Mesenchymal stem cell (in vitro differentiated cells and primary cell): ENCODE data around the gene LSMEM2.

ENCODE experiments used
- DNase-seq: peaks from one replicate; pipeline ENCODE4 v3.0.0-alpha.2; 2013
- H2AFZ ChIP-seq: one replicate; pipeline ENCODE4 v1.6.1; 2013; ENCODE audit warnings: low read depth, mild to moderate bottlenecking, control low read depth, inconsistent platforms, low read length, moderate library complexity
- H2AK5ac ChIP-seq: 2 replicates; pipeline ENCODE4 v1.6.1; 2013; ENCODE audit warnings: low read length, moderate library complexity, mild to moderate bottlenecking, inconsistent platforms; ENCODE audit not compliant: severe bottlenecking
- H2BK120ac ChIP-seq: one replicate; pipeline ENCODE4 v1.6.1; 2013; ENCODE audit warnings: low read depth, mild to moderate bottlenecking, inconsistent platforms, low read length, moderate library complexity
- H2BK12ac ChIP-seq, 2 experiments: one replicate each; pipeline ENCODE4 v1.6.1; 2013; ENCODE audit warnings: inconsistent platforms in 2 of 2, low read length in 2 of 2, mild to moderate bottlenecking in 2 of 2, moderate library complexity in 2 of 2, control low read depth in 1 of 2
- H2BK15ac ChIP-seq: one replicate; pipeline ENCODE4 v1.6.1; 2013; ENCODE audit warnings: mild to moderate bottlenecking, low read depth, inconsistent platforms; ENCODE audit not compliant: poor library complexity, severe bottlenecking
- H2BK5ac ChIP-seq: 2 replicates; pipeline ENCODE4 v1.6.1; 2013; ENCODE audit warnings: low read depth, mild to moderate bottlenecking, low read length, control low read depth, inconsistent platforms; ENCODE audit not compliant: poor library complexity, severe bottlenecking
- H3K14ac ChIP-seq, 2 experiments: one replicate each; pipeline ENCODE4 v1.6.1; 2013; ENCODE audit warnings: inconsistent platforms in 2 of 2, low read length in 2 of 2, control low read depth in 1 of 2, mild to moderate bottlenecking in 1 of 2, moderate library complexity in 1 of 2
- H3K18ac ChIP-seq, 2 experiments: one replicate each; pipeline ENCODE4 v1.6.1; 2013; ENCODE audit warnings: inconsistent platforms in 2 of 2, low read length in 2 of 2, control low read depth in 1 of 2, low read depth in 1 of 2, mild to moderate bottlenecking in 1 of 2
- H3K23ac ChIP-seq, 2 experiments: one replicate each; pipeline ENCODE4 v1.6.1; 2013; ENCODE audit warnings: inconsistent platforms in 2 of 2, low read length in 2 of 2, mild to moderate bottlenecking in 2 of 2, moderate library complexity in 2 of 2, control low read depth in 1 of 2
- H3K27ac ChIP-seq: 2 replicates; pipeline ENCODE4 v1.5.1; 2013; ENCODE audit warnings: mild to moderate bottlenecking, moderate library complexity, low read length, control low read depth, inconsistent platforms; ENCODE audit not compliant: poor library complexity, severe bottlenecking
- H3K27me3 ChIP-seq, 2 experiments: 2 replicates each; pipeline versions ENCODE4 v1.6.1 to v1.7.0; 2013; ENCODE audit warnings: low read length in 2 of 2, mild to moderate bottlenecking in 2 of 2, moderate library complexity in 2 of 2, control low read depth in 1 of 2, inconsistent platforms in 1 of 2; ENCODE audit not compliant: control insufficient read depth in 1 of 2, insufficient read depth in 1 of 2
- H3K36me3 ChIP-seq, 2 experiments: 2 replicates each; pipeline versions ENCODE4 v1.6.1 to v1.7.0; 2013; ENCODE audit warnings: low read length in 2 of 2, control low read depth in 1 of 2, inconsistent platforms in 1 of 2, low read depth in 1 of 2, mild to moderate bottlenecking in 1 of 2; ENCODE audit not compliant: insufficient read depth in 2 of 2, control insufficient read depth in 1 of 2
- H3K4ac ChIP-seq, 2 experiments: one replicate each; pipeline ENCODE4 v1.6.1; 2013; ENCODE audit warnings: inconsistent platforms in 2 of 2, low read length in 2 of 2, mild to moderate bottlenecking in 2 of 2, moderate library complexity in 2 of 2, control low read depth in 1 of 2, low read depth in 1 of 2
- H3K4me1 ChIP-seq: 2 replicates; pipeline ENCODE4 v1.6.1; 2013; ENCODE audit warnings: low read depth, low read length, control low read depth; ENCODE audit not compliant: control insufficient read depth, insufficient read depth
- H3K4me2 ChIP-seq: 2 replicates; pipeline ENCODE4 v1.6.1; 2013; ENCODE audit warnings: low read length, mild to moderate bottlenecking, inconsistent platforms; ENCODE audit not compliant: poor library complexity, severe bottlenecking
- H3K4me3 ChIP-seq, 2 experiments: 2 replicates each; pipeline versions ENCODE4 v1.5.1 to v1.7.0; 2013; ENCODE audit warnings: low read length in 2 of 2, mild to moderate bottlenecking in 2 of 2, control low read depth in 1 of 2, low read depth in 1 of 2; ENCODE audit not compliant: insufficient read depth in 1 of 2
- H3K79me1 ChIP-seq: replicated peaks from 2 replicates; pipeline ENCODE4 v1.6.1; 2013; ENCODE audit warnings: mild to moderate bottlenecking, control low read depth, low read length, inconsistent platforms; ENCODE audit not compliant: poor library complexity, severe bottlenecking
- H3K9ac ChIP-seq: 2 replicates; pipeline ENCODE4 v1.7.0; 2013; ENCODE audit warnings: mild to moderate bottlenecking, low read length, moderate library complexity
- H3K9me3 ChIP-seq: 2 replicates; pipeline ENCODE4 v1.7.0; 2013; ENCODE audit warnings: mild to moderate bottlenecking, low read length; ENCODE audit not compliant: control insufficient read depth
- H4K8ac ChIP-seq: one replicate; pipeline ENCODE4 v1.6.1; 2013; ENCODE audit warnings: inconsistent platforms, mild to moderate bottlenecking, low read length, moderate library complexity
- H4K91ac ChIP-seq: one replicate; pipeline ENCODE4 v1.6.1; 2013; ENCODE audit warnings: mild to moderate bottlenecking, low read length, inconsistent platforms
- WGBS: methylation state at CpG from one replicate; pipeline ENCODE4 v1.1.7; 2013; ENCODE audit warnings: mixed read lengths; 5-methylcytosine and 5-hydroxymethylcytosine counted together

Gene LSMEM2

GRCh38 chr3:50236484-50237132 lies 42.3 kb upstream of the LSMEM2 start:
- Histone ChIP-seq H3K18ac (peak overlapping the region; percentile 78 to 97), H3K27ac (peak overlapping the region; percentile 92), H2BK12ac (peak overlapping the region in 1 of 2 experiments; percentile 68), H3K4me1 (peaks cover 34% of the 10 kb centered on the region), H3K79me1 (peaks cover 6% of the 10 kb centered on the region), H3K4me2 (peak overlapping the region; percentile 95), H4K91ac (peak overlapping the region; percentile 46), H4K8ac (no peak overlapping the region), H3K36me3 (peaks cover 14 to 25% of the 10 kb centered on the region in 2 experiments), H3K27me3 (no peaks in the 10 kb centered on the region), H2AFZ (no peak overlapping the region), H3K23ac (peak overlapping the region in 1 of 2 experiments; percentile 68), H3K9ac (peak overlapping the region; percentile 96), H2BK120ac (peak overlapping the region; percentile 40), H3K4me3 (peak overlapping the region; percentile 88 to 100), H2BK5ac (peak overlapping the region; percentile 81), H2BK15ac (no peak overlapping the region), H3K4ac (peak overlapping the region; percentile 54 to 95), H2AK5ac (peak overlapping the region; percentile 35), H3K14ac (peak overlapping the region; percentile 49 to 98), H3K9me3 (no peaks in the 10 kb centered on the region)
- DNase-seq: no peak
- under 1% methylated on average over 13 of the region's 13 CpGs for WGBS

- peak overlapping the region; percentile 92 to 97 for H3K18ac ChIP-seq
- WGBS: 4% methylated on average over 7 of the region's 7 CpGs
- H3K14ac ChIP-seq: peak overlapping the region in 1 of 2 experiments; percentile 98
- peak overlapping the region; percentile 42 for H2AK5ac ChIP-seq
- H2BK15ac ChIP-seq: no peak overlapping the region
- peak overlapping the region; percentile 92 for H3K27ac ChIP-seq
- peak overlapping the region; percentile 74 for H2BK5ac ChIP-seq
- peak overlapping the region in 1 of 2 experiments; percentile 96 for H3K23ac ChIP-seq
- peak overlapping the region; percentile 88 to 100 for H3K4me3 ChIP-seq
- peak; percentile 59 for DNase-seq
- no peak overlapping the region for H2AFZ ChIP-seq
- no peaks in the 10 kb centered on the region for H3K9me3 ChIP-seq
- peaks cover 6% of the 10 kb centered on the region for H3K79me1 ChIP-seq
- peak overlapping the region; percentile 48 for H4K91ac ChIP-seq
- peaks cover 18 to 31% of the 10 kb centered on the region in 2 experiments for H3K36me3 ChIP-seq
- peak overlapping the region; percentile 95 for H3K4me2 ChIP-seq
- peak overlapping the region; percentile 55 for H2BK120ac ChIP-seq
- peaks cover 40% of the 10 kb centered on the region for H3K4me1 ChIP-seq
- peak overlapping the region; percentile 66 for H4K8ac ChIP-seq
- H3K9ac ChIP-seq: peak overlapping the region; percentile 96
- peak overlapping the region; percentile 6 to 85 for H2BK12ac ChIP-seq
- H3K4ac ChIP-seq: peak overlapping the region; percentile 83 to 95
- H3K27me3 ChIP-seq: no peaks in the 10 kb centered on the region
Measured at GRCh38 chr3:50237133-50237651, 41.7 kb upstream of the LSMEM2 start.

- H3K14ac ChIP-seq: peak overlapping the region in 1 of 2 experiments; percentile 98
- peak overlapping the region; percentile 96 for H3K9ac ChIP-seq
- H2AFZ ChIP-seq: no peak overlapping the region
- H2BK5ac ChIP-seq: peak overlapping the region; percentile 74
- H3K27me3 ChIP-seq: no peaks in the 10 kb centered on the region
- H3K9me3 ChIP-seq: no peaks in the 10 kb centered on the region
- peak overlapping the region in 1 of 2 experiments; percentile 6 for H2BK12ac ChIP-seq
- H3K4me3 ChIP-seq: peak overlapping the region; percentile 88 to 100
- H3K4ac ChIP-seq: peak overlapping the region; percentile 83 to 95
- H2BK15ac ChIP-seq: no peak overlapping the region
- peak overlapping the region; percentile 95 for H3K4me2 ChIP-seq
- peak overlapping the region in 1 of 2 experiments; percentile 96 for H3K23ac ChIP-seq
- peaks cover 18 to 36% of the 10 kb centered on the region in 2 experiments for H3K36me3 ChIP-seq
- peaks cover 48% of the 10 kb centered on the region for H3K4me1 ChIP-seq
- WGBS: 2% methylated on average over 31 of the region's 31 CpGs
- peak overlapping the region; percentile 66 for H4K91ac ChIP-seq
- H3K79me1 ChIP-seq: peaks cover 6% of the 10 kb centered on the region
- peak overlapping the region; percentile 92 for H3K27ac ChIP-seq
- H2AK5ac ChIP-seq: peak overlapping the region; percentile 42
- H2BK120ac ChIP-seq: peak overlapping the region; percentile 69
- peak; percentile 88 for DNase-seq
- H4K8ac ChIP-seq: peak overlapping the region; percentile 91
- peak overlapping the region; percentile 92 to 97 for H3K18ac ChIP-seq
Measured at GRCh38 chr3:50237754-50238548, 40.9 kb upstream of the LSMEM2 start.
